ENCODE data around the gene B9D2.

DNA sequence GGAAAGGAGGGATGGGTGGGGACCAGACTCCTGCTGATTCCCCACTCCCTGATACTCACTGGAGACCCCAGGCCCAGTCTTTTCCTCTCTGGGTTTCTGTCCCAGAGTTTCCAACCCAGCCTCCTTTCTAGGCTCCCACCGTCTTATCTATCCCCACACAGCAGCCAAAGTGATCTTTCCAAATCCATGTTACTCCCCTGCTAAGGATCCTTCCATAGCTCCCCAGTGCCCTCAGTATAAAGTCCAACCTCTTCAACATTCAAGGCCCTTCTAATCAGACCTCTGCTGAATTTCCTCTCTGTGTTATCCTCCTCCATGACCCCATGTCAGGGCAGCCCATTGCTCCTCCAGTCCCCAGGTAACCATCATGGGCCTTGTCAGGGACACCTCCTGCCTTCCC lies 8.9 kb downstream of the B9D2 start:
- TF ChIP-seq POLR2A (IDR thresholded peaks at IDR 0.05): no peak
- TF ChIP-seq, protein P1, sequence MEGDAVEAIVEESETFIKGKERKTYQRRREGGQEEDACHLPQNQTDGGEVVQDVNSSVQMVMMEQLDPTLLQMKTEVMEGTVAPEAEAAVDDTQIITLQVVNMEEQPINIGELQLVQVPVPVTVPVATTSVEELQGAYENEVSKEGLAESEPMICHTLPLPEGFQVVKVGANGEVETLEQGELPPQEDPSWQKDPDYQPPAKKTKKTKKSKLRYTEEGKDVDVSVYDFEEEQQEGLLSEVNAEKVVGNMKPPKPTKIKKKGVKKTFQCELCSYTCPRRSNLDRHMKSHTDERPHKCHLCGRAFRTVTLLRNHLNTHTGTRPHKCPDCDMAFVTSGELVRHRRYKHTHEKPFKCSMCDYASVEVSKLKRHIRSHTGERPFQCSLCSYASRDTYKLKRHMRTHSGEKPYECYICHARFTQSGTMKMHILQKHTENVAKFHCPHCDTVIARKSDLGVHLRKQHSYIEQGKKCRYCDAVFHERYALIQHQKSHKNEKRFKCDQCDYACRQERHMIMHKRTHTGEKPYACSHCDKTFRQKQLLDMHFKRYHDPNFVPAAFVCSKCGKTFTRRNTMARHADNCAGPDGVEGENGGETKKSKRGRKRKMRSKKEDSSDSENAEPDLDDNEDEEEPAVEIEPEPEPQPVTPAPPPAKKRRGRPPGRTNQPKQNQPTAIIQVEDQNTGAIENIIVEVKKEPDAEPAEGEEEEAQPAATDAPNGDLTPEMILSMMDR (IDR thresholded peaks at IDR 0.05): no peak
